IMR-90 (cell line): ENCODE measurements around the gene DTHD1.

Experiments used
- BHLHE40 ChIP-seq: fragments of 150-350 bp; IDR thresholded peaks from 2 replicates; pipeline ENCODE4 v1.6.1; 2016; ENCODE audit warnings: mild to moderate bottlenecking, low read depth, low read length
- CEBPB ChIP-seq: IDR thresholded peaks from 2 replicates; pipeline ENCODE4 v1.6.1; 2012; ENCODE audit warnings: low read depth, low read length, improper control_type of control experiment
- CHD1 ChIP-seq: IDR thresholded peaks from 2 replicates; pipeline ENCODE4 v1.6.1; 2012; ENCODE audit warnings: low read depth, low read length, improper control_type of control experiment
- MAFK ChIP-seq: IDR thresholded peaks from 2 replicates; pipeline ENCODE4 v1.6.1; 2012; ENCODE audit warnings: low read depth, low read length, improper control_type of control experiment
- MXI1 ChIP-seq: IDR thresholded peaks from 2 replicates; pipeline ENCODE4 v1.6.1; 2012; ENCODE audit warnings: low read depth, mild to moderate bottlenecking, low read length, moderate library complexity, borderline replicate concordance
- POLR2A ChIP-seq: IDR thresholded peaks from 2 replicates; pipeline ENCODE4 v1.6.1; 2012; ENCODE audit warnings: mild to moderate bottlenecking, low read depth, low read length
- RAD21 ChIP-seq: IDR thresholded peaks from 2 replicates; pipeline ENCODE4 v1.6.1; 2012; ENCODE audit warnings: low read length, improper control_type of control experiment
- SMC3 ChIP-seq: fragments of 150-350 bp; IDR thresholded peaks from 2 replicates; pipeline ENCODE4 v1.6.1; 2016; ENCODE audit warnings: low read depth, mild to moderate bottlenecking, antibody characterized with exemption, low read length, moderate library complexity
- USF2 ChIP-seq: fragments of 150-350 bp; IDR thresholded peaks from 2 replicates; pipeline ENCODE4 v1.6.1; 2017; ENCODE audit warnings: mild to moderate bottlenecking, antibody characterized with exemption, low read length, low read depth
- TF ChIP-seq, protein P1 (sequence below): conservative IDR thresholded peaks from 2 replicates; pipeline ENCODE4 v1.5.1; 2012; ENCODE audit warnings: mild to moderate bottlenecking, low read depth, low read length, improper control_type of control experiment
- TF ChIP-seq, protein P2 (sequence below): fragments of 150-350 bp; IDR thresholded peaks from 2 replicates; pipeline ENCODE4 v1.6.1; 2016; ENCODE audit warnings: low read depth, mild to moderate bottlenecking, low read length, moderate library complexity, borderline replicate concordance

GRCh38 chr4:36244257-36245082 is 36.9 kb upstream of the DTHD1 start, which contains the start of gene ARAP2:
- TF ChIP-seq, protein P1, sequence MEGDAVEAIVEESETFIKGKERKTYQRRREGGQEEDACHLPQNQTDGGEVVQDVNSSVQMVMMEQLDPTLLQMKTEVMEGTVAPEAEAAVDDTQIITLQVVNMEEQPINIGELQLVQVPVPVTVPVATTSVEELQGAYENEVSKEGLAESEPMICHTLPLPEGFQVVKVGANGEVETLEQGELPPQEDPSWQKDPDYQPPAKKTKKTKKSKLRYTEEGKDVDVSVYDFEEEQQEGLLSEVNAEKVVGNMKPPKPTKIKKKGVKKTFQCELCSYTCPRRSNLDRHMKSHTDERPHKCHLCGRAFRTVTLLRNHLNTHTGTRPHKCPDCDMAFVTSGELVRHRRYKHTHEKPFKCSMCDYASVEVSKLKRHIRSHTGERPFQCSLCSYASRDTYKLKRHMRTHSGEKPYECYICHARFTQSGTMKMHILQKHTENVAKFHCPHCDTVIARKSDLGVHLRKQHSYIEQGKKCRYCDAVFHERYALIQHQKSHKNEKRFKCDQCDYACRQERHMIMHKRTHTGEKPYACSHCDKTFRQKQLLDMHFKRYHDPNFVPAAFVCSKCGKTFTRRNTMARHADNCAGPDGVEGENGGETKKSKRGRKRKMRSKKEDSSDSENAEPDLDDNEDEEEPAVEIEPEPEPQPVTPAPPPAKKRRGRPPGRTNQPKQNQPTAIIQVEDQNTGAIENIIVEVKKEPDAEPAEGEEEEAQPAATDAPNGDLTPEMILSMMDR, result no peak
- no peak for TF ChIP-seq POLR2A
- no peak for TF ChIP-seq MXI1
- no peak for TF ChIP-seq SMC3
- no peak for TF ChIP-seq USF2
- no peak for TF ChIP-seq CEBPB
- no peak for TF ChIP-seq RAD21
- TF ChIP-seq, protein P2, sequence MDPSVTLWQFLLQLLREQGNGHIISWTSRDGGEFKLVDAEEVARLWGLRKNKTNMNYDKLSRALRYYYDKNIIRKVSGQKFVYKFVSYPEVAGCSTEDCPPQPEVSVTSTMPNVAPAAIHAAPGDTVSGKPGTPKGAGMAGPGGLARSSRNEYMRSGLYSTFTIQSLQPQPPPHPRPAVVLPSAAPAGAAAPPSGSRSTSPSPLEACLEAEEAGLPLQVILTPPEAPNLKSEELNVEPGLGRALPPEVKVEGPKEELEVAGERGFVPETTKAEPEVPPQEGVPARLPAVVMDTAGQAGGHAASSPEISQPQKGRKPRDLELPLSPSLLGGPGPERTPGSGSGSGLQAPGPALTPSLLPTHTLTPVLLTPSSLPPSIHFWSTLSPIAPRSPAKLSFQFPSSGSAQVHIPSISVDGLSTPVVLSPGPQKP, result no peak
- TF ChIP-seq BHLHE40, result no peak
- TF ChIP-seq CHD1, result no peak
- no peak for TF ChIP-seq MAFK
